Measurements from ENCODE around the gene RAB38.

DNA sequence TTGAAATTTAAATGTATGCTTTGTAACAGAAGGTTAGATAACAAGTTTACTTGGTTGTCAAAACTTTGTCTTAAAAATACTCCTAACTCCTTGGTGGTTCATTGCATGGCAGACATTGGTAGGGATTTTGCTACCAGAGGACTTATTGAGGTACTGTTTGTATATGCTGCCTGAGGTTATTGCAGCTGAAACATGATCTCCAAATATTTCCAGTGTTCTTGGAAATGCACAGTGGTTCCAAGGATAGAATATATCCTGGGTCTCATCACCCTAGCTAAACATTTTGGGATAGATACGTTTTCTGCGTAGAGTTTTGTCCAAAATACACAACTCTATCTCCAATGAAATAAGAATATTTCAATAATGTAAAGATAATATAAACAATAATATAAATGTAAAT, 109.2 kb downstream of the RAB38 start:
- TF ChIP-seq POLR2AphosphoS5 (IDR thresholded peaks at IDR 0.05; ENCODE audit: low read depth) (no peak), REST (IDR thresholded peaks at IDR 0.05; ENCODE audit: insufficient replicate concordance, low read depth) (no peak), GABPA (IDR thresholded peaks at IDR 0.05; ENCODE audit: low read depth) (no peak)
- TF ChIP-seq, protein P1, sequence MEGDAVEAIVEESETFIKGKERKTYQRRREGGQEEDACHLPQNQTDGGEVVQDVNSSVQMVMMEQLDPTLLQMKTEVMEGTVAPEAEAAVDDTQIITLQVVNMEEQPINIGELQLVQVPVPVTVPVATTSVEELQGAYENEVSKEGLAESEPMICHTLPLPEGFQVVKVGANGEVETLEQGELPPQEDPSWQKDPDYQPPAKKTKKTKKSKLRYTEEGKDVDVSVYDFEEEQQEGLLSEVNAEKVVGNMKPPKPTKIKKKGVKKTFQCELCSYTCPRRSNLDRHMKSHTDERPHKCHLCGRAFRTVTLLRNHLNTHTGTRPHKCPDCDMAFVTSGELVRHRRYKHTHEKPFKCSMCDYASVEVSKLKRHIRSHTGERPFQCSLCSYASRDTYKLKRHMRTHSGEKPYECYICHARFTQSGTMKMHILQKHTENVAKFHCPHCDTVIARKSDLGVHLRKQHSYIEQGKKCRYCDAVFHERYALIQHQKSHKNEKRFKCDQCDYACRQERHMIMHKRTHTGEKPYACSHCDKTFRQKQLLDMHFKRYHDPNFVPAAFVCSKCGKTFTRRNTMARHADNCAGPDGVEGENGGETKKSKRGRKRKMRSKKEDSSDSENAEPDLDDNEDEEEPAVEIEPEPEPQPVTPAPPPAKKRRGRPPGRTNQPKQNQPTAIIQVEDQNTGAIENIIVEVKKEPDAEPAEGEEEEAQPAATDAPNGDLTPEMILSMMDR (IDR thresholded peaks at IDR 0.05; ENCODE audit: insufficient read depth, low read length) = no peak
